Transverse colon (tissue), 4 donors: ENCODE data around the gene HOXC5. TPM values are rescaled to one million over a fixed set of nuclear protein-coding genes. Genes with fewer than 3 reads are reported as not detected.

Experiments
- DNase-seq: peaks from one replicate; pipeline ENCODE4 v3.0.0-alpha.2; 2019
- H3K27ac ChIP-seq, 4 donors: fragments of 200-600 bp; sonication (generic); 2 replicates each; pipeline ENCODE4 v1.5.1; 2016 to 2018; ENCODE audit warnings: inconsistent platforms in 4 of 4
- H3K27me3 ChIP-seq: fragments of 200-600 bp; sonication (generic); 2 replicates; pipeline ENCODE4 v1.5.1; 2017; ENCODE audit warnings: inconsistent platforms
- H3K36me3 ChIP-seq, 4 donors: fragments of 200-600 bp; sonication (generic); 2 replicates each; pipeline ENCODE4 v1.5.1; 2017 to 2019; ENCODE audit warnings: inconsistent platforms in 4 of 4
- H3K4me1 ChIP-seq, 4 donors: fragments of 200-600 bp; sonication (generic); 2 replicates each; pipeline ENCODE4 v1.5.1; 2017 to 2020; ENCODE audit warnings: inconsistent platforms in 4 of 4
- H3K4me3 ChIP-seq, 4 donors: fragments of 200-600 bp; sonication (generic); 1 replicate in 1 of 4; 2 replicates in 3 of 4; pipeline versions ENCODE4 v1.5.1 to v1.6.1; 2017 to 2019; ENCODE audit warnings: inconsistent platforms in 4 of 4
- H3K9me3 ChIP-seq, 2 donors: fragments of 200-600 bp; sonication (generic); 2 replicates each; pipeline ENCODE4 v1.5.1; 2017 to 2019; ENCODE audit warnings: inconsistent platforms in 2 of 2
- CTCF ChIP-seq, 5 experiments: fragments of 200-600 bp in 3 of 5; fragments of 450-650 bp in 2 of 5; sonication (generic) in 3 of 5; IDR thresholded peaks; 1 replicate in 2 of 5; 2 replicates in 3 of 5; pipeline ENCODE4 v1.5.1; 2016 to 2017; ENCODE audit warnings: antibody characterized with exemption in 5 of 5, inconsistent platforms in 3 of 5, mild to moderate bottlenecking in 2 of 5, moderate library complexity in 1 of 5
- EP300 ChIP-seq: sonication (generic); formaldehyde crosslinking; IDR thresholded peaks from one replicate; pipeline ENCODE4 v1.6.1; 2017; ENCODE audit warnings: antibody characterized with exemption, low read depth
- POLR2A ChIP-seq: fragments of 450-650 bp; IDR thresholded peaks from one replicate; pipeline ENCODE4 v1.6.1; 2016; ENCODE audit warnings: antibody characterized with exemption, mild to moderate bottlenecking, moderate library complexity
- POLR2AphosphoS5 ChIP-seq, 3 donors: sonication (generic); formaldehyde crosslinking; IDR thresholded peaks; one replicate each; pipeline ENCODE4 v1.6.1; 2016; ENCODE audit warnings: antibody characterized with exemption in 3 of 3
- WGBS, 2 donors: methylation state at CpG; one replicate each; pipeline ENCODE4 v1.1.5; 2018; ENCODE audit warnings: low coverage in 1 of 2; 5-methylcytosine and 5-hydroxymethylcytosine counted together
- in situ Hi-C, 4 donors: fragments of 200-750 bp; cut with MboI; loops; one replicate each; pipeline versions ENCODE4 v1.15.0 to v1.15.1; 2017; ENCODE audit warnings: low sequenced_read_pairs in 3 of 4, low pct_ligation_motif_present in 1 of 4, low pct_unique_long_range_greater_than_20kb in 1 of 4
- intact Hi-C: fragments of 100-400 bp; cut with DNase I; formaldehyde crosslinking; loops from one replicate; pipeline ENCODE4 v1.15.1; 2023; ENCODE audit warnings: low total_unique reads
- total RNA-seq, 4 donors: library from RNA; depleted of rRNA; stranded (reverse); fragments of >200 nt; gene quantifications; one replicate each; pipeline ENCODE4 v1.1.0, GENCODE V29; 2016

The HOXC5 gene
- total RNA-seq, 4 donors from 2014 or later: 0.27 to 0.60 TPM; not detected in 2

GRCh38 chr12:54036620-54037359 lies 3.9 kb downstream of the HOXC5 start:
- Histone ChIP-seq H3K36me3 (no peaks in the 10 kb centered on the region), H3K4me1 (peaks cover 0 to 18% (median 14%) of the 10 kb centered on the region in 4 donors), H3K27me3 (peaks cover 100% of the 10 kb centered on the region), H3K27ac (no peak overlapping the region), H3K4me3 (no peak overlapping the region), H3K9me3 (peaks cover 0 to 2% of the 10 kb centered on the region in 2 donors)
- in situ Hi-C loops: no loop called here
- intact Hi-C loops: no loop called here
- WGBS, 2 donors: 76% methylated on average over 14 of the region's 14 CpGs; no CpG with 5 or more reads in 1 of the 2 donors
- DNase-seq: no peak
- TF ChIP-seq EP300: no peak
- no peak for TF ChIP-seq CTCF (IDR thresholded peaks at IDR 0.05)
- TF ChIP-seq POLR2A: no peak
- TF ChIP-seq POLR2AphosphoS5 (IDR thresholded peaks at IDR 0.05): no peak

- intact Hi-C loops: no loop called here
- DNase-seq: no peak
Measured at GRCh38 chr12:54037360-54038283, 4.8 kb downstream of the HOXC5 start.

DNA sequence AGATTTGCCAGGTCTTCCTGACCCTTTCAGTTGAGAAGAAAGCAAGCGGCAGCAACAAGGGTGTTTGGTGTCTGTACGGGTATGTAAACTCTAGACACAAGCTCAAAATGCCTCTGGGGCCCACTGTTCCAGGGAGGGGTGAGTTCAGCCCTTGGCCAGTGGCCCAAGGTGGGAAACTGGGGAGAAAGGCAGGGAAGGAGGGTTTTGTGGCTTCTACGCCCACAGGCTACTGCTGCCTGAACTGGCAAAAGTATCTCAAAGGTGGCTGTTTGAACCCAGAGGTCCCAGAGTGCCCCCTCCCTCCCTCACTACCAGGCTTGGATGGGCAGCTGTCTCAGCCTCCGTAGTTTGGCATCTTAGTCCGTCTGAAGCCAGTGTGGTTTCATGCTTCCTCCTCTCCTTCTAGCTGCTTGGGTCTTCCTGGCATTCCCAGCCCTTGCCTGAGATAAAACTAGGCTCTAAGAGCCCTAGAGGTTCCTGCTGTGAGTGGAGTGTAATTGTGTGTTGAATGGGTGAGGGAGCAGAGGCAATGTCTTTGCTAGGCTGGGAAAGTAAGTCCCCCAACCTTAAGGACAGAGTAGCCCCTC lies 5.5 kb downstream of the HOXC5 start:
- intact Hi-C loops: no loop called here
- H3K9me3 ChIP-seq: no peaks in the 10 kb centered on the region
- no peak overlapping the region for H3K4me3 ChIP-seq
- peaks cover 100% of the 10 kb centered on the region for H3K27me3 ChIP-seq
- in situ Hi-C loops: no loop called here
- no peaks in the 10 kb centered on the region for H3K36me3 ChIP-seq
- no peak for DNase-seq
- TF ChIP-seq EP300 (no peak), POLR2A (no peak), POLR2AphosphoS5 (IDR thresholded peaks at IDR 0.05) (no peak), CTCF (IDR thresholded peaks at IDR 0.05) (no peak)
- H3K27ac ChIP-seq: no peak overlapping the region
- 65 to 70% methylated on average over 3 to 5 of the region's 5 CpGs for WGBS, 2 donors
- peaks cover 0 to 12% (median 10%) of the 10 kb centered on the region in 4 donors for H3K4me1 ChIP-seq

More at GRCh38 chr12:54037360-54038283, 4.8 kb downstream of the HOXC5 start:
- Histone ChIP-seq H3K27me3 (peaks cover 100% of the 10 kb centered on the region), H3K36me3 (no peaks in the 10 kb centered on the region), H3K4me3 (no peak overlapping the region), H3K4me1 (peaks cover 0 to 18% (median 14%) of the 10 kb centered on the region in 4 donors), H3K9me3 (peaks cover 0 to 2% of the 10 kb centered on the region in 2 donors), H3K27ac (no peak overlapping the region)
- in situ Hi-C loops: no loop called here
- WGBS, 2 donors: 50 to 56% methylated on average over 9 to 14 of the region's 14 CpGs
- TF ChIP-seq CTCF (IDR thresholded peaks at IDR 0.05) (no peak), EP300 (no peak), POLR2A (no peak), POLR2AphosphoS5 (IDR thresholded peaks at IDR 0.05) (no peak)
